Measurements from ENCODE around the gene FBRSL1.

Gene FBRSL1

DNA sequence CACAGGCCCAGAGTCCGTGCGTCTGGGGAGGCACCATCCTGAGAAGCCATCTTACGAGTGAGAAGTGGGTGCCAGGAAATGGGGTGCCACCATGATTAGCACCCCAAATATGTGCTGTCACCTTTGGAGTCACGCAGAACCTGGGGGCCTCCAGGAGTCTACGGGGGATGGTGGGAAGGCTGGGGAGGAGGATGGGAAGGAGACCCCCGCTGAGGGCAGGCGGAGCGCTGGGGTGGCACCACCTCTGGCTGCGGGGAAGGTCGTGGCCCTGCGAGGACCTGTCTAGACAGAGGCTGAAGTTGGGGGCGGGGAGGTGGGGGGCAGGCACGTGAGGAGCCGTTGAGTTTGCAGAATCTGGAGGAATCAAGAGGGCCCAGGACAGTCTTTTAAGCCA lies 42.6 kb upstream of the FBRSL1 start:
- Histone ChIP-seq H3K36me3 (ENCODE audit: control insufficient read depth in 5 of 5, insufficient read depth in 5 of 5, low read length in 5 of 5) (no peaks in the 10 kb centered on the region), H3K4me1 (ENCODE audit: control insufficient read depth in 5 of 5, insufficient read depth in 5 of 5, low read length in 5 of 5) (peaks cover 0 to 11% (median 3%) of the 10 kb centered on the region in 5 donors), H3K9ac (ENCODE audit: low read length in 5 of 5) (no peak overlapping the region), H3K27ac (ENCODE audit: low read depth, low read length) (no peak overlapping the region), H3K9me3 (ENCODE audit: control insufficient read depth in 5 of 5, low read length in 5 of 5) (peaks cover 0 to 2% (median 0%) of the 10 kb centered on the region in 5 donors), H3K27me3 (ENCODE audit: control insufficient read depth in 5 of 5, insufficient read depth in 4 of 5, low read length in 5 of 5) (peaks cover 21 to 46% (median 29%) of the 10 kb centered on the region in 5 donors), H3K4me3 (ENCODE audit: low read depth in 1 of 5, low read length in 5 of 5) (no peak overlapping the region)

DNA sequence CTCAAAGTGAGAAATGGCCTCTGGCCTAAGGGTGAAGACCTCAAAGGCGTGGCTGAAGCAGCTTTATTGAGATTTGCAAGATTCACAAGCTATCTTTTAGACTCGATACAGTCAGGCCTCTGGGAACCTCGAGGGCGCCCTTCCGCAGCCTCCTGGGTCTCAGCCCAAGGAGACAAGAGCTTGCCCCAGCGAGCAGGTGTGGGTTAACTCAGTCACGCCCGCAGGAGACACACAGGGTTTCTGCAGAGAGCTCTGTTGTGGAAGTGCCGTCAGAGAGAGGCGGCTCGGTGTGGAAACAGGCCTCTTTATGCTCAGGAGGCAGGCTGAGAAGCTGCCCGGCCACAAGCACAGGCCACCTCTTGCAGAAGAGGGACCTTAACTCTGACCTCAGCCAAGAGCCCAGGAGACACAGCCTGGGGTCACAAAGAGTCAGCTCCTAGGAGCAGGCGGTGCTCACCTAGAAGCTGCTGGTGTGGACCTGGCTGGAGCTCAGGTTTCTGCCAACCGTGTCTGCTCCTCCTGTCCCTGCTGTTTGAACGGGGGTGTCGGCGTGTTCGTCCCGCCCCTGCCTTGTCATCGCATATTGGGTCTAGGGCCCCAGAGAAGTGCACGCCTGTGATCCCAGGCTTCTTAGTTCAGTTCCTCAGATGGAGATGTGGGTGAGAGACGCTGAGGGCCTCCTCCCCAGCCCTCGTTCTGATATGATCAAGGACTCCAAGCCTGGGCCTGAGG lies 42.1 kb upstream of the FBRSL1 start:
- Histone ChIP-seq H3K9me3 (ENCODE audit: control insufficient read depth in 5 of 5, low read length in 5 of 5) (peaks cover 0 to 2% (median 0%) of the 10 kb centered on the region in 5 donors), H3K27ac (ENCODE audit: low read depth, low read length) (no peak overlapping the region), H3K9ac (ENCODE audit: low read length in 5 of 5) (no peak overlapping the region), H3K4me3 (ENCODE audit: low read depth in 1 of 5, low read length in 5 of 5) (no peak overlapping the region), H3K4me1 (ENCODE audit: control insufficient read depth in 5 of 5, insufficient read depth in 5 of 5, low read length in 5 of 5) (peaks cover 0 to 11% (median 3%) of the 10 kb centered on the region in 5 donors), H3K36me3 (ENCODE audit: control insufficient read depth in 5 of 5, insufficient read depth in 5 of 5, low read length in 5 of 5) (no peaks in the 10 kb centered on the region), H3K27me3 (ENCODE audit: control insufficient read depth in 5 of 5, insufficient read depth in 4 of 5, low read length in 5 of 5) (peaks cover 21 to 48% (median 34%) of the 10 kb centered on the region in 5 donors)

DNA sequence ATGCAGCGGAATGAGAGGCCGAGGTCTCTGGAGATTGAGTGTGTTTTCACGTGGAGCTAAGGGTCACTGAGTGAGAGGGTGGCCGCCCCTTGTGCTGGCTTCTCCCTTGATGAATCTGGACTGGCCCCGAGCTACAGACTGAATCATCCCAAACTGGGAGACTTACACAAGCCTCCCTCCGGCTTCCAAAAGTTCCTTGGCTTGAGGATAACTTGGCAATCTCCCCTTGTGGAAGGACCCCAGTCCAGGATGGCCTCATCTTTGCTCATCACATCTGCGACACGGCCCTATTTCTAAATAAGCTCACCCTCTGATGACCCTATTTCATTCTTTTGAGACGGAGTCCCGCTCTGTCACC lies 41.5 kb upstream of the FBRSL1 start:
- no peaks in the 10 kb centered on the region for H3K36me3 ChIP-seq (ENCODE audit: control insufficient read depth in 5 of 5, insufficient read depth in 5 of 5, low read length in 5 of 5)
- H3K27ac ChIP-seq (ENCODE audit: low read depth, low read length): no peak overlapping the region
- H3K9ac ChIP-seq (ENCODE audit: low read length in 5 of 5): no peak overlapping the region
- H3K4me1 ChIP-seq (ENCODE audit: control insufficient read depth in 5 of 5, insufficient read depth in 5 of 5, low read length in 5 of 5): peaks cover 0 to 11% (median 3%) of the 10 kb centered on the region in 5 donors
- no peak overlapping the region for H3K4me3 ChIP-seq (ENCODE audit: low read depth in 1 of 5, low read length in 5 of 5)
- peaks cover 0 to 2% (median 0%) of the 10 kb centered on the region in 5 donors for H3K9me3 ChIP-seq (ENCODE audit: control insufficient read depth in 5 of 5, low read length in 5 of 5)
- peaks cover 24 to 54% (median 35%) of the 10 kb centered on the region in 5 donors for H3K27me3 ChIP-seq (ENCODE audit: control insufficient read depth in 5 of 5, insufficient read depth in 4 of 5, low read length in 5 of 5)

DNA sequence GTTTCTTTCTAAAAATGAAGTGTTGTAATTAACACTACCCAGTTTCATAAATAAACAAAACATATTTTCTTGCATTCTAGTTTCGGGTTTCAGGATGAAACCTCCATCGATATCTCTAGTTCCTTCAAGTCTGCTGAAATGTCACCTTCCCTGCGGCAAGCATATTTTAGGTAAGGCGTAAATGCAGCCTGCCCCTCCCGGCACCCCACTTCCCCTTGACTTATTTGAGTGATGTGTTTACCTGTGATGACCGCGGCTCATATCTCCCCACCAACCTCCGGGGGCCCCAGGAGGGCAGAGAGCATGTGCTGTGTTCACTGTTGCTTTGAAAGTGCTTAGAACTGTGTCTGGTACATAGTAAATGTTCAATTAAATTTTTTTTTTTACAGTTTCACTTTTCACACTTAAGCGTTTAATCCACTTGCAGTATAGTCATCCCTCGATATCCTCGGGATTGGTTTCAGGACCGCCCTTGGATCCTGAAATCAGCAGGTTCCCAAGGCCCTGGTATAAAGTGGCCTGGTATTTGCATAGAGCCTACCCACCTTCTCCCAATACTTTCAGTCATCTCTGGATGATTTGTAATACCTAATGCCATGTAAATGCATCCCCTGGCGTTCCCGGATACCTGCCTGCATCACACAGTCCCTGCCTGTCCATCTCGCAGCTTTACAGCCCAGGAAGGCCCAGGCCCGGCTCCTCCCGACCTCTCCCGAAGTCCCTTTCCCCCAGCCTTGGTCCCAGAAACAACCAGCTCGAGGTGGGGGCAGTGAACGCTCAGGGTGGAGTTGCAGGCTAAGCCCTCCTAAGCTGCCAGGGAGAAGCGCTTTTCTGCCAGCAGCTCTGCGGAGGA lies 40.2 kb upstream of the FBRSL1 start:
- Histone ChIP-seq H3K4me3 (ENCODE audit: low read depth in 1 of 5, low read length in 5 of 5) (no peak overlapping the region), H3K9ac (ENCODE audit: low read length in 5 of 5) (no peak overlapping the region), H3K4me1 (ENCODE audit: control insufficient read depth in 5 of 5, insufficient read depth in 5 of 5, low read length in 5 of 5) (peaks cover 0 to 11% (median 3%) of the 10 kb centered on the region in 5 donors), H3K27me3 (ENCODE audit: control insufficient read depth in 5 of 5, insufficient read depth in 4 of 5, low read length in 5 of 5) (peaks cover 30 to 60% (median 41%) of the 10 kb centered on the region in 5 donors), H3K36me3 (ENCODE audit: control insufficient read depth in 5 of 5, insufficient read depth in 5 of 5, low read length in 5 of 5) (no peaks in the 10 kb centered on the region), H3K9me3 (ENCODE audit: control insufficient read depth in 5 of 5, low read length in 5 of 5) (peaks cover 0 to 2% (median 0%) of the 10 kb centered on the region in 5 donors), H3K27ac (ENCODE audit: low read depth, low read length) (no peak overlapping the region)

DNA sequence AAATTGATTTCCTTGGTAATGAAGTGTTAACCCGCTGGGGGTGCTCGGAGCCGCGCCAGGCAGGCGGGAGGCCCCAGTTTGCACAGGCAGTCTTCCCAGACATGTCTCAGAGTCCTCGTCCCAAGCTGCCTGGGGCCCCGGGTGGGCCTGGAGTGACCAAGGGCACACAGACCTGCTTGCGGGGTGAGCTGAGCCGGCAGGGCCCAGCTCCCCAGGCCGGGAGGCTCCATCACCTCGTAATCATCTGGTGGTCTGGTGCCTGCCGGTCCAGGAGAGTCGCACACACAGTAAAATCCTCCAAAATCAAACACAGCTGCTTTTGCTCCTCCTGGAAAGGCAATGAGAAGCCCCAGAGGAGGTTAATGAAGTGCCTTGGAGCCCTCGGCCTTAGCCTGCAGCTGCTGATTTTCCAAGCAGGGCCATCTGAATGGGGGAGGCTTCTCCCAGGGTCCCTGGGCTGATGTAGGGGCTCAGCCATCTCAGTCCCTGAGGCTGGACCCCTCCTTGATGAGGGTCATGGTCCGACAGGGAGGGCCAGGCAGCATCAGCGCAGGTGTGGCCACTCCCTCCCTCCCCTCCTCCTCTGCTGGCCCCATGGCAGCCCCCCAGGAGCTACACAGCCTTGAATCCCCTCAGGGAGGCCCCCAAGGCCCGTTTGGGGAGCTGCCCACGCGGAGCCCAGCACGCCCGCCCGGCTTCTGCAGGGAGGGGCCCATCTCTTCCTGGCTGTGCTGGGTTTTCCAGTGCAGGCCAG lies 39.4 kb upstream of the FBRSL1 start:
- Histone ChIP-seq H3K27ac (ENCODE audit: low read depth, low read length) (no peak overlapping the region), H3K4me3 (ENCODE audit: low read depth in 1 of 5, low read length in 5 of 5) (no peak overlapping the region), H3K9ac (ENCODE audit: low read length in 5 of 5) (no peak overlapping the region), H3K36me3 (ENCODE audit: control insufficient read depth in 5 of 5, insufficient read depth in 5 of 5, low read length in 5 of 5) (no peaks in the 10 kb centered on the region), H3K4me1 (ENCODE audit: control insufficient read depth in 5 of 5, insufficient read depth in 5 of 5, low read length in 5 of 5) (peaks cover 0 to 7% (median 3%) of the 10 kb centered on the region in 5 donors), H3K9me3 (ENCODE audit: control insufficient read depth in 5 of 5, low read length in 5 of 5) (peaks cover 0 to 4% (median 0%) of the 10 kb centered on the region in 5 donors), H3K27me3 (ENCODE audit: control insufficient read depth in 5 of 5, insufficient read depth in 4 of 5, low read length in 5 of 5) (peaks cover 30 to 59% (median 44%) of the 10 kb centered on the region in 5 donors)

DNA sequence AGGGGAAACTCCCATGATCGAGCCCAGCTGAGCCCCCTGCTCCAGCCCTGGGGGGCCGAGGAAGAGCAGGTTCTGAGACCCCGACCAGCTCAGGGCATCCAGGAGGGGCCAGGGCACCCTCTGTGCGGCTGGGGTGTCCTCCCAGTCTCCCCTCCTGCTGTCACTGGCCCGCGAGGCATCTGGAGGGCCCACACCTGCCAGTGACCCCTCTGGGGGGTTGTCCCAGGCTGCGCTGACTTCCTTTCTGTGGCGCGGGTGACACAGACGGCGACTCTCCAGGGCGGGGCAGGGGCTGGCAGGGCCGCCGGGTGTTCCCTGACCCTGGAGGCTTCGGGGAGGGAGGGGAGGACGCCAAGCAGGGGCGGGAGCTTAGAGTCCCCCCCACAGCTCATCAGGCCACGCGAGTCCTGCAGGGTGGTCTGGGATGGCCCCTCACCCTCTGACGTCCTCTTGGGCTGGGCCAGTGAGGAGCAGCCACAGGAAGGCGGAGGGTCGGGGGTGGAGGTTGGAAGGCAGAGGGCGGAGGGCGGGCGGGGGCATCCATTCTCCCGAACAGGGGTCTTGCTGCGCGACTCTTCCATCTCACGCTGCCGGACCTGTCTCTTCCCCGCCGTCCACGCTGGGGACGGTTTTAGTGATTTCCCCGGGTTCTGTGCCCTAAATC lies 38.6 kb upstream of the FBRSL1 start:
- H3K9ac ChIP-seq (ENCODE audit: low read length in 5 of 5): no peak overlapping the region
- no peak overlapping the region for H3K4me3 ChIP-seq (ENCODE audit: low read depth in 1 of 5, low read length in 5 of 5)
- H3K4me1 ChIP-seq (ENCODE audit: control insufficient read depth in 5 of 5, insufficient read depth in 5 of 5, low read length in 5 of 5): peaks cover 0 to 7% (median 2%) of the 10 kb centered on the region in 5 donors
- peaks cover 0 to 6% (median 0%) of the 10 kb centered on the region in 5 donors for H3K9me3 ChIP-seq (ENCODE audit: control insufficient read depth in 5 of 5, low read length in 5 of 5)
- no peak overlapping the region for H3K27ac ChIP-seq (ENCODE audit: low read depth, low read length)
- H3K27me3 ChIP-seq (ENCODE audit: control insufficient read depth in 5 of 5, insufficient read depth in 4 of 5, low read length in 5 of 5): peaks cover 30 to 55% (median 50%) of the 10 kb centered on the region in 5 donors
- H3K36me3 ChIP-seq (ENCODE audit: control insufficient read depth in 5 of 5, insufficient read depth in 5 of 5, low read length in 5 of 5): no peaks in the 10 kb centered on the region

DNA sequence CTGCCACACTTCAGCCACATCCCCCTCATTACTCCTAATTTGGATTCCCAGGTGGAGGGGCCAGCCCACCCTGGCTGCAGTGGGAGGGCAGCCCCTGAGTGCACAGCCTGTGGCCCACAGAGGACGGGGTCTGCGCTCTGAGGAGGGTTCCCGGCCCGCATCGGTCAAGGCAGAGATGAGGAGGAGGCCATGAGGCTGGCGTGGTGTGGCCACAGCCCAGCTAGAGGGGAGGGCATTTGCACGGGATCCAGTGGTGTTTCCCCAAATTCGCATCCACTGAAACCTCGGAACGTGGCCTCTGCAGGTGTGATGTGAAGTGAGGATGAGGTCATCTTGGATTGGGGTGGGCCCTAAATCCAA lies 38.1 kb upstream of the FBRSL1 start:
- Histone ChIP-seq H3K9ac (ENCODE audit: low read length in 5 of 5) (no peak overlapping the region), H3K27ac (ENCODE audit: low read depth, low read length) (no peak overlapping the region), H3K4me1 (ENCODE audit: control insufficient read depth in 5 of 5, insufficient read depth in 5 of 5, low read length in 5 of 5) (peaks cover 0 to 7% (median 0%) of the 10 kb centered on the region in 5 donors), H3K9me3 (ENCODE audit: control insufficient read depth in 5 of 5, low read length in 5 of 5) (peaks cover 0 to 6% (median 0%) of the 10 kb centered on the region in 5 donors), H3K4me3 (ENCODE audit: low read depth in 1 of 5, low read length in 5 of 5) (no peak overlapping the region), H3K36me3 (ENCODE audit: control insufficient read depth in 5 of 5, insufficient read depth in 5 of 5, low read length in 5 of 5) (no peaks in the 10 kb centered on the region), H3K27me3 (ENCODE audit: control insufficient read depth in 5 of 5, insufficient read depth in 4 of 5, low read length in 5 of 5) (peaks cover 30 to 60% (median 55%) of the 10 kb centered on the region in 5 donors)

DNA sequence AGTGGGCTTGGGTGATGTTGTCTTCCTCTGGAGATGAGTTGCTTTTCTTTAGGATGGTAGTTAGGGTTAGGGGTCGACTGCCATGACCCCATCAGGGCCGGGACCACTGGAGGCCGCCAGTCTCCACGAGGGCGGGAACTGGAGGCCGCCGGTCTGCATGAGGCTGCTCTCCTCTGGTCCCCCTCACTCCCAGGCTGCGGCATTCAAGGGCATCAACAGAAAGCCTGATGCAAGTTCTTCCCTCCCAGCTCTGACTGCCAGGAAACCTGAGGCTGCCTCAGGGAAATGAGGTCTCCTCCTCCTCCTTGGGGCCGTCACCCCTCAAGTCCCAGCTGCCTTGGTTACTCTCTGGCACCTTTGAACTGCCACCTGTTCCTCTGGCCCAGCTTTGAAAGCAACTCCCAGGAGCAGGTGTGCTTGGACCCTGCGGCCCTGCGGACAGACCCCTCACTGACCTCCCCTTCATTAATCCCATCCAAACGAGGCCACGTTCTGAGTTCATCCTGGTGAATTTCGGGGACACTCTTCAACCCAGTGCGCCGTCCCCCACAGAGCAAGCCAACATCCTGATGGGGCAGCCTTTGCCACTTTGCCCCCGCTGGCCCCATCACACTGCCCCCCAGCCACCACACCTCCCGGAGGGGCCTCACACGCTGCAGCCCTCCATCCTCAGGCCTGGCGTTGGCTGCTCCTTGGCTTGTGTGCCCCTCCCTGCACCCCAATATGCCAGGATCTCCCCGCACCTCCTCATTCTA lies 37.2 kb upstream of the FBRSL1 start:
- Histone ChIP-seq H3K9me3 (ENCODE audit: control insufficient read depth in 5 of 5, low read length in 5 of 5) (peaks cover 0 to 6% (median 0%) of the 10 kb centered on the region in 5 donors), H3K36me3 (ENCODE audit: control insufficient read depth in 5 of 5, insufficient read depth in 5 of 5, low read length in 5 of 5) (no peaks in the 10 kb centered on the region), H3K4me3 (ENCODE audit: low read depth in 1 of 5, low read length in 5 of 5) (no peak overlapping the region), H3K9ac (ENCODE audit: low read length in 5 of 5) (no peak overlapping the region), H3K27ac (ENCODE audit: low read depth, low read length) (no peak overlapping the region), H3K4me1 (ENCODE audit: control insufficient read depth in 5 of 5, insufficient read depth in 5 of 5, low read length in 5 of 5) (peaks cover 0 to 7% (median 0%) of the 10 kb centered on the region in 5 donors), H3K27me3 (ENCODE audit: control insufficient read depth in 5 of 5, insufficient read depth in 4 of 5, low read length in 5 of 5) (peaks cover 28 to 56% (median 49%) of the 10 kb centered on the region in 5 donors)
